OCI-LY7 (cell line): ENCODE measurements around the gene ALG1.
A peak's percentile ranks its signal among the peaks of the same experiment; 100 is the strongest.

Experiments used
- EZH2phosphoT487 ChIP-seq: fragments of 200-600 bp; sonication (generic); IDR thresholded peaks from 2 replicates; pipeline ENCODE4 v1.6.1; 2018; ENCODE audit warnings: low read depth, borderline replicate concordance, mild to moderate bottlenecking, mixed run types, antibody characterized with exemption, low read length, moderate library complexity, mixed read lengths
- TF ChIP-seq, protein P1 (sequence below): fragments of 200-600 bp; sonication (generic); conservative IDR thresholded peaks from 2 replicates; pipeline ENCODE4 v1.5.1; 2014; ENCODE audit warnings: mild to moderate bottlenecking, antibody characterized with exemption, low read length, moderate library complexity, mixed read lengths

DNA sequence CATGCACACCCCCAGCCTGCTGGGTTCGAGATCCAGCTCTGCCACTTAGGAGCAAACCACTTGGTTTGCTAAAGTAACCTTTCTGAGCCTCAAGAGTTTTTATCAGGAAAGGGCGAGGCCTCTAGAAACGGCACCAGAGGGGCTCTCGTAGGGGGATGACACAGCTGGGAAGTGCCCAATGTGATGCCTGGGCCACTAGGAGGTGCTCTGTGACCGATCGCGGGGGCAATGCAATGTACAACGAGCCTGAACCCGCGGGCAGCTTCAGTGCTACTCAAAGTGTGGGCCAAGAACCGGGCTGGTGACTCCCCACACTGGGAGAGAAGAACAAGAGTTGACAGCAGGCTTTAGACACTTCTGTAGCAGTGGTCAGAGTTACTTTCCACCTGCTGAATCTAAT lies 15.3 kb upstream of the ALG1 start:
- TF ChIP-seq, protein P1, sequence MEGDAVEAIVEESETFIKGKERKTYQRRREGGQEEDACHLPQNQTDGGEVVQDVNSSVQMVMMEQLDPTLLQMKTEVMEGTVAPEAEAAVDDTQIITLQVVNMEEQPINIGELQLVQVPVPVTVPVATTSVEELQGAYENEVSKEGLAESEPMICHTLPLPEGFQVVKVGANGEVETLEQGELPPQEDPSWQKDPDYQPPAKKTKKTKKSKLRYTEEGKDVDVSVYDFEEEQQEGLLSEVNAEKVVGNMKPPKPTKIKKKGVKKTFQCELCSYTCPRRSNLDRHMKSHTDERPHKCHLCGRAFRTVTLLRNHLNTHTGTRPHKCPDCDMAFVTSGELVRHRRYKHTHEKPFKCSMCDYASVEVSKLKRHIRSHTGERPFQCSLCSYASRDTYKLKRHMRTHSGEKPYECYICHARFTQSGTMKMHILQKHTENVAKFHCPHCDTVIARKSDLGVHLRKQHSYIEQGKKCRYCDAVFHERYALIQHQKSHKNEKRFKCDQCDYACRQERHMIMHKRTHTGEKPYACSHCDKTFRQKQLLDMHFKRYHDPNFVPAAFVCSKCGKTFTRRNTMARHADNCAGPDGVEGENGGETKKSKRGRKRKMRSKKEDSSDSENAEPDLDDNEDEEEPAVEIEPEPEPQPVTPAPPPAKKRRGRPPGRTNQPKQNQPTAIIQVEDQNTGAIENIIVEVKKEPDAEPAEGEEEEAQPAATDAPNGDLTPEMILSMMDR = peak; percentile 78
- TF ChIP-seq EZH2phosphoT487 = no peak
